Inferior parietal cortex (tissue), 1 donor: ENCODE measurements around the gene IFNA13.

ENCODE experiments used
- DNase-seq: peaks from one replicate; pipeline ENCODE4 v3.0.0-alpha.2; 2016; ENCODE audit errors: extremely low spot score

Gene IFNA13

DNA sequence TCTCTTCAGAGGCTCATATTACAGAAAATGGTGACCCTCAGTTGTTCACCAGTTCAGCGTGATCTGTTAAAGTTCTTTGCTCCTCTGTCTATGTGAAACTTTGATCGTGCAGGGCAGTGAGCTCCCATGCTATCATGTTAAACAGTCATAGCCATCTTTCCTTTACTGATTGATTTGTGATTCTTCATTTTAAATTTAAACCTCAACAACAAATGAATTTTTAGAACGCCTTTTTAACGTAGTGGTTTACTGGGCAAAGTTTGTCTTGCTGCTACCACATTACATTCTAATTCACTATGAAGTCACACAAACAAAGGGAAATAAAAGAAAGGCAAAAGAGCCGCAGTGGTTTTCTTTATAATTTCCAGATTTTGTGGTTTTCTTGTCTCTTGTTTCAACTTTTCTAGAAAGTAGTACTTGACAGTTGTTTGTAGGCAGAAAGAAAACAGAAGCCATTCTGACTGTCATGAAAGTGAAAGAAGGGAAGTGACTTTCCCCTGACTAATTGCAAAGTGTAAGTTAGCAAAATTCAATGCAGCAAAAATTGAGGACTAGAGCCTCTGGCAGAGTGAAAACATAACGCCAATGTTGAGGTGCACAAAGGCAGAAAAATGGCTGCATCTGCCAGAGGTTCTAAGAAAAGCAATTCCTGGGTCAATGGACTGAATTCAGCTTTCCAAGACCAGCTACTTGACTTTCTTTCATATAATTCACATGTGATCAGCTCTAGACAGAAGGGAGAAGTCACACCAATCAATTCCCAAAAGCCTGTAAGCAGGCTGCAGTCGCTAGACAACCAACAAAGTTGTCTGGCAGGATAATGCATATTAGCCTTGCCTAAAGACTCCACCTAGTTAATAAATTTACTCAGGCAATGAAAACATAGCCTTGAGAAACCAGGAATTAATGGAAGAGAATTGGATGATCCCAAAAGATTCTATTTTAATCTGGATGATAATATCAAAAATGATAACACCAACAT lies 10.1 kb downstream of the IFNA13 start:
- no peak for DNase-seq

DNA sequence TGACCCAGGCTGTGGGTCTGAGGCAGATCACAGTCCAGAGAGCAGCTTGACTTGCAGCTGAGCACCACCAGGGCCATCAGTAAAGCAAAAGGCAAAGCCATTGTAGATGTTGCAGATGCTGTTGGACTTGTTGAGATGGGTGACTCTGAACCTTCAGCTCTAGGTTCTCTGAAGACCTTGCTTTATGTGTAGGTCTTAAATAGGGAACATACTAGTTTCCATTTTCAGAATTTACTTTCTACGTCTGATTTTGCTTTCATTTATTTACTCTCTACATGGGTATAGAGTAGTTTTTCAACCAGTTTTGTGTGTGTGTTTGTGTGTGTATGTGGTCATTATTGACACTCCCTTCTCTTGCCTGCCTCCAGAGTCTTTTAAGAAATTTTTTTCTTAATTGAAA lies 17.1 kb downstream of the IFNA13 start, which contains the start of gene IFNA6:
Gene IFNA6 (minus strand): TSS at position 101 of the 400 bp plus-strand sequence. CDS start 0 bp downstream, at position 101.
- DNase-seq: no peak

- no peak for DNase-seq
Observed at GRCh38 chr9:21348430-21348970, 19.4 kb downstream of the IFNA13 start.

- DNase-seq: no peak
Observed at GRCh38 chr9:21340735-21341134, 27.1 kb downstream of the IFNA13 start.

GRCh38 chr9:21336457-21336856 lies 31.4 kb downstream of the IFNA13 start:
- no peak for DNase-seq

GRCh38 chr9:21334701-21335632 lies 32.9 kb downstream of the IFNA13 start, which contains the start of gene KLHL9:
Gene KLHL9, minus strand, starts transcription at chr9:21335404. Its CDS starts 545 bp downstream, at chr9:21334859.
- peak; percentile 91 for DNase-seq

GRCh38 chr9:21333226-21333625 lies 34.6 kb downstream of the IFNA13 start:
- no peak for DNase-seq

GRCh38 chr9:21331676-21332402 lies 36.0 kb downstream of the IFNA13 start:
- DNase-seq: no peak

DNA sequence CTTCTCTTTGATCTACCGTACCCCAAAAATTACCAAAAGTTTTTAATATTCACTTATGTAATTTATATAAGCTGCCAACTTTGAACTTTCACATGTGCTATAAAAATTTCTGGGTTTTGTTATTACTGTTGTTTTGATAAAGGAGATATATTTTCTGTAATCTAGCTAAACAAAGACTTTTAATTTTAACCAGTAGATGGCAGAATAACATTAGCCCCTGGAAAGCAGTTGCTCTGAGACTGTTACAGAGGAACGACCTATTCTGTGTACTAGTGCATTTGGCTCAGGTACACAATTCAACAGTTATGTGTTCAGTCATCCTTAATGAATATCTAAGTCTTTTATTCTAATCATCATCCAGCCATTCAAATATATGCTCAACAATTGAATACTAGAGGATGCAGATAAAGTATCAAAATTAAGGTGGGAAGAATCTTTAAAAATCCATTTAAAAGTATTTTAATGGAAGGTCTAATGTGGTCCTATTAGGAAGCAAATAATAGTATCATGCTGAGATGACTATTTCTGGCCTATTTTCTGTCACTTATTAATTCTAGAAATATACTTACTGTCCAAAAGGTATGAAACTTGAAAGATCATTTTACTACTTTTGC lies 41.2 kb downstream of the IFNA13 start:
- DNase-seq: peak; percentile 75

GRCh38 chr9:21324047-21324446 lies 43.8 kb downstream of the IFNA13 start:
- no peak for DNase-seq

GRCh38 chr9:21322911-21323461 lies 44.9 kb downstream of the IFNA13 start:
- no peak for DNase-seq

GRCh38 chr9:21320465-21320864 lies 47.4 kb downstream of the IFNA13 start:
- no peak for DNase-seq

- DNase-seq: peak; percentile 72
Observed at GRCh38 chr9:21317956-21318923, 49.6 kb downstream of the IFNA13 start.
